HG03064 (cell line): Measurements from ENCODE around the gene RNF126.
"Not testable (repeated sequence)": the region's sequence is repeated elsewhere in the genome, so short reads cannot be mapped to it uniquely, and the experiment has no call there.

Experiments used
- ATAC-seq: cut with Tn5 transposase; IDR thresholded peaks from one replicate; pipeline ENCODE4 v1.9.1; 2021; ENCODE audit warnings: low read depth; ENCODE audit not compliant: unreplicated experiment

RNF126 gene

DNA sequence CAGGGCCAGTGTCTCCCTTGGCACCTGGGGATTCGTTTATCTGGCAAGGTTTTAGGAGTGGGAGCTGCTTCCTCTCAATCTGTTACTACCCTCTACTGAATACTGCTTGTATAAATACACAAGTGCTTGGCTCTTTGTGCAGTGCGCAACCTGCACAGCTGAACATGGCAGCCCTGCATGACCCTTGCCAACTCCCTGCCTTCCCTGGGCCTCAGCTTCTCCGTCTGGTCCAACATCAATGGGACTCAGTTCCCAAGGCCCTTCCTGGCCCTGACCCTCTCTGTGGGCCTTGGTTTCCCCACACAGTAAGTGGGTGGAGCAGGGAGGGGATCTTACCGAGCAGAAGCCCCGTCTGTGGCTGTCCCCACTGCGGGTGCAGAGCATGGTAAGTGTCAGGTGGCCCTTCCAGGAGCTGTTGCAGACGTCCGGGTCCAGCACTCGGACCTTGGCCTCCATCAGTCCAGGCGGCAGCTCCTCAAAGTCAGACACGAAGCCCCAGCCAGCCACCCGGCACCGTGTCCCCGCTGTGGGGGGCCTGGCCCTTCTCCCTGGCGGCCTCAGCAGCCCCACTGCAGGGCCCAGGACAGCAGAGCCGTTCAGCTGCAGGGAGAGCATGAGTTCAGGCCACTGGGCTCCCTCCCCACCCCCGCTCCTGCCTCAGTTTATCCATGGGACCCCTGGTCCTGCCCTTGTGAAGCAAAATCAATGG, 23.7 kb upstream of the RNF126 start:
- ATAC-seq: no peak

DNA sequence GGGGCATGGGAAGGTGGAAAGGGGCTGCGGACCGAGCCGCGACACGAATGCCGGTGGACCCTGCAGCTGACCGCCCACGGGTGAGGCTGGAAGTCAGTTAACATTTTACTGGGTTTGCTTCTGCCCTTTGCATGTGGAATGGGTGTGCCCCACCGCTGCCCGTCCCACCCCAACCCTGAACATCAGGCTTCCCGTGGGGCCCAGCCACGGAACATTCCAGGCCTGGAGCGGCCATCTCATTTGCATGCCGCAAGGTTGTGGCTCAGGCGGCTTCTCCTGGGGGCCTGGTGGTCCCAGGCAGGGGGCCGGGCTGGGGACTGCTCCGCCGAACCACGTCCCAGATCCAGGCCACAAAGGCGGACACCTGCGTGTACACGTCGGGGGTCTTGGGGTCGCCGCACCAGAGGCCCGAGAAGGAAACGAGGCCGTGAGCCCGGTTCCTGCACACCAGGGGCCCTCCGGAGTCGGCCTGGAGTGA, 22.5 kb upstream of the RNF126 start:
- ATAC-seq: no peak

- no peak for ATAC-seq
Observed at GRCh38 chr19:682678-683320, 19.8 kb upstream of the RNF126 start.

- ATAC-seq: no peak
Observed at GRCh38 chr19:681029-682019, 18.3 kb upstream of the RNF126 start.

GRCh38 chr19:680287-681028, 17.4 kb upstream of the RNF126 start:
- peak; percentile 65 for ATAC-seq

GRCh38 chr19:679418-680286, 16.6 kb upstream of the RNF126 start:
- ATAC-seq: peak; percentile 15

GRCh38 chr19:678791-679388, 15.9 kb upstream of the RNF126 start:
- ATAC-seq: no peak

DNA sequence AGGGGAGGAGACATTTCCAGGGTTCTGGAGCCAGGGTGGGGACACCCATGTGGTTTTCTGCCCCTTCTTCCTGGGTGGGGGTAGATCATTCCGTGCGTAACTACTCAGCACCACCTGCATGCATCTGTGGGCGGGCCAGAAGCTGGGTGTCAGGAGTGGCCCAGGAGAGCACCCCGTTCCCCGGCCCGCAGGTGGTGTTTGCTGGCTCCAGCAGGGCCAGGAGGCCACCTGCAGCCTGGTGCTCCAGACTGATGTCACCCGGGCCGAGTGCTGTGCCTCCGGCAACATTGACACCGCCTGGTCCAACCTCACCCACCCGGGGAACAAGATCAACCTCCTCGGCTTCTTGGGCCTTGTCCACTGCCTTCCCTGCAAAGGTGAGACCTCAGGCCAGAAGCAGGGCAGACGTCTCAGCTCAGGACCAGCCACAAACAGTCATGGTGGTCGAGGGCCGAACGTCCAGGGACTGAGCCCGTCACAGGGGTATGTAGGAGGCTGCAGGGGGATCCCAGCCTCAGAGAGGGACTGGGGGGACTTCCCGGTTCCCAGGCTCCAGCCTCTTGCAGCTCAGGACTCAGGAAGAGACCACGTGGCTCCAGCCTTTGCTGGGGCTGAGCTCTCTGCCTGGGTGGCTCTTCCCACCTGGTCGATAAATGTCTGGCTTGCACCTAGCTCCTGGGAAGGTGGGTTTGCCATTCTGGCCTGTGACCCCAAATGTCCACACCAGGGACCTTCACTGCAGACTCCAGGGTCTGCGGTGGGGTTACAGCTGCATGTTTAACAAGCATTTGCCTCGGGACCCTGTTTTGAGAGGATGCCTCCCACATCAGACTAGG, 14.8 kb upstream of the RNF126 start:
- no peak for ATAC-seq

- ATAC-seq: no peak
Observed at GRCh38 chr19:677201-677600, 14.2 kb upstream of the RNF126 start.

GRCh38 chr19:676339-677105, 13.5 kb upstream of the RNF126 start, which contains the start of gene FSTL3:
TSS of gene FSTL3 (plus strand) at chr19:676392. CDS start at chr19:676424, 32 bp downstream.
- no peak for ATAC-seq

- ATAC-seq: no peak
Observed at GRCh38 chr19:676007-676338, 13.0 kb upstream of the RNF126 start.

DNA sequence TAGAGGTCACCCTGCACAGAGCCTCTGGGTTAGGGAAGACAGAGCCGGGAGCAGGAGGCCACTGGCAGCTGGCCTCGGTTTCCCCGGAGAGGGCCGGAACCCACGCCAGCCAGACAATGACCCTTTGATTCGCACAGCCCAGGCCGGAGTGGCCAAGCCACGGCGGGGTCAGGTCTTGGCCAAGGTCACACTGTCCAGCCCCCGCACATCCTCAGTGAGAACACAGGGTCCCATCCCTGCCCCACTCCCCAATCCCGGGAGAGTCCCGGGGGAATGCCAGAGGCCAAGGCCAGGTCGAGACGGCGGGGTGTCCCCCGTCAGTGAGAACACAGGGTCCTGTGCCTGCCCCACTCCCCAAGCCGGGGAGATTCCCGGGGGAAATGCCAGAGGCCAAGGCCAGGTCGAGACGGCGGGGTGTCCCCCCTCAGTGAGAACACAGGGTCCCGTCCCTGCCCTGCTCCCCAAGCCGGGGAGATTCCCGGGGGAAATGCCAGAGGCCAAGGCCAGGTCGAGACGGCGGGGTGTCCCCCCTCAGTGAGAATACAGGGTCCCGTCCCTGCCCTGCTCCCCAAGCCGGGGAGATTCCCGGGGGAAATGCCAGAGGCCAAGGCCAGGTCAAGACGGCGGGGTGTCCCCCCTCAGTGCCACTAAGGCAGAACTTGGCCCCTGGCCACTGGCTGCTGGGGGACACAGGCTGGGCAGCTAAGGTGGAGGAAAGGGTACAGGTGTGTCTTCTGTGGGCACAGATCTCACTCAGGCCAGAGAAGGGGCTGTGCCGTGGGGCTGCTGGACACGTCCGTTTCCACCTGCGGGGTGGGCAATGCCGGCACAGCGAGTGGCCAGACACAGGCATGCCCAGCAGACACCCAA, 11.5 kb upstream of the RNF126 start:
- no peak for ATAC-seq

GRCh38 chr19:670609-671075, 7.6 kb upstream of the RNF126 start:
- no peak for ATAC-seq

- not testable (repeated sequence) for ATAC-seq
Observed at GRCh38 chr19:668675-669434, 5.8 kb upstream of the RNF126 start.

- not testable (repeated sequence) for ATAC-seq
Observed at GRCh38 chr19:666985-667573, 4.1 kb upstream of the RNF126 start.
